SJSA1 (cell line): ENCODE measurements around the gene KRT38. TPM values are rescaled to one million over a fixed set of nuclear protein-coding genes. Genes with fewer than 3 reads are reported as not detected.
"Not testable (repeated sequence)": the region's sequence is repeated elsewhere in the genome, so short reads cannot be mapped to it uniquely, and the experiment has no call there.

ENCODE experiments used
- DNase-seq, 2 experiments: peaks; one replicate each; pipeline ENCODE4 v3.0.0-alpha.2; 2015 to 2020; ENCODE audit warnings: low spot score in 2 of 2, low read depth in 1 of 2
- H3K27ac ChIP-seq: fragments of 250-450 bp; sonication (Bioruptor Pico); 2 replicates; pipeline ENCODE4 v1.5.1; 2020; ENCODE audit warnings: mild to moderate bottlenecking, moderate library complexity
- H3K27me3 ChIP-seq: fragments of 250-450 bp; sonication (Bioruptor Pico); replicated peaks from 2 replicates; pipeline ENCODE4 v1.5.1; 2020; ENCODE audit warnings: mild to moderate bottlenecking, moderate library complexity
- H3K36me3 ChIP-seq: fragments of 250-450 bp; sonication (Bioruptor Pico); 2 replicates; pipeline ENCODE4 v1.5.1; 2020; ENCODE audit warnings: mild to moderate bottlenecking
- H3K4me1 ChIP-seq: fragments of 250-450 bp; sonication (Bioruptor Pico); replicated peaks from 2 replicates; pipeline ENCODE4 v1.6.1; 2021; ENCODE audit warnings: mild to moderate bottlenecking
- H3K4me3 ChIP-seq: fragments of 250-450 bp; sonication (Bioruptor Pico); 2 replicates; pipeline ENCODE4 v1.5.1; 2020; ENCODE audit warnings: mild to moderate bottlenecking
- H3K9me3 ChIP-seq: fragments of 250-450 bp; sonication (Bioruptor Pico); replicated peaks from 2 replicates; pipeline ENCODE4 v1.5.1; 2020; ENCODE audit warnings: mild to moderate bottlenecking
- total RNA-seq: library from RNA; depleted of rRNA; stranded (reverse); fragments of >200 nt; shearing (Covaris generic); gene quantifications from 2 replicates; pipeline ENCODE4 v1.2.3, GENCODE V29; 2014

The KRT38 gene
- total RNA-seq, 1 experiment from 2014 or later = not detected

DNA sequence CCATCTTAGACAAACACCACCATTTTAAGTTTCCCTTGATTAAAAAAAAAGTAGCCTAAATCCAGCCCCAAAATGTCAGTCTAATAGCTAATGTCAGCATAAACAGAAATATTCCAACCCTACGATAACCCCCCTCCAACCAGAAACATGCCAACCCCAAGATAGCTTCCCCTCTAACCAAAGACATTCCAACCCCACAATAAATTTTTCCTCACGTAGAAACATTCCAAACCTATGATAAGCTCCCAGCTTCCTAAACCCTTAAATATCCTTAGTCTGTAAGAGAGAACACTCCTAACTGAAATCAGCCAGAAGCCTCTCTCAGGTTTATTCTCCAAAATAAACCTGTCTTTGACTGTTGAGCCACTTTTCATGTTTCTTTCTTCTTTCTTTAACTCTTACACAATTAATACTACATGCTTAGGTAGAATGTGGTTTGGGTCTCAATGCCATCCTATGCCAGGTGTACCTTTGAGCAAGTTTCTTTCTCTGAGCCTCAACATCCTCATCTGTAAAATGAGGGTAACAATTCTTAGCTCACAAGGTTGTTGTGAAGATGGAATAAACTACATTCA lies 10.5 kb upstream of the KRT38 start:
- H3K27ac ChIP-seq = peak overlapping the region; percentile 62
- no peaks in the 10 kb centered on the region for H3K27me3 ChIP-seq
- H3K4me3 ChIP-seq = no peak overlapping the region
- peaks cover 3% of the 10 kb centered on the region; the same call in 1 of the 2 replicates for H3K9me3 ChIP-seq
- H3K36me3 ChIP-seq = no peaks in the 10 kb centered on the region
- H3K4me1 ChIP-seq = peaks cover 39% of the 10 kb centered on the region
- peak in 1 of 2 experiments; percentile 55 for DNase-seq

GRCh38 chr17:41449008-41449407 lies 8.2 kb upstream of the KRT38 start:
- Histone ChIP-seq H3K27ac (no peak overlapping the region), H3K36me3 (no peaks in the 10 kb centered on the region), H3K9me3 (peaks cover 3% of the 10 kb centered on the region; the same call in 1 of the 2 replicates), H3K4me3 (no peak overlapping the region), H3K27me3 (no peaks in the 10 kb centered on the region), H3K4me1 (peaks cover 29% of the 10 kb centered on the region)
- no peak for DNase-seq

- H3K9me3 ChIP-seq = peaks cover 3% of the 10 kb centered on the region; the same call in 1 of the 2 replicates
- no peak overlapping the region for H3K27ac ChIP-seq
- peaks cover 29% of the 10 kb centered on the region for H3K4me1 ChIP-seq
- H3K4me3 ChIP-seq = no peak overlapping the region
- H3K27me3 ChIP-seq = no peaks in the 10 kb centered on the region
- H3K36me3 ChIP-seq = no peaks in the 10 kb centered on the region
- no peak for DNase-seq
Observed at GRCh38 chr17:41448506-41448905, 7.7 kb upstream of the KRT38 start.

DNA sequence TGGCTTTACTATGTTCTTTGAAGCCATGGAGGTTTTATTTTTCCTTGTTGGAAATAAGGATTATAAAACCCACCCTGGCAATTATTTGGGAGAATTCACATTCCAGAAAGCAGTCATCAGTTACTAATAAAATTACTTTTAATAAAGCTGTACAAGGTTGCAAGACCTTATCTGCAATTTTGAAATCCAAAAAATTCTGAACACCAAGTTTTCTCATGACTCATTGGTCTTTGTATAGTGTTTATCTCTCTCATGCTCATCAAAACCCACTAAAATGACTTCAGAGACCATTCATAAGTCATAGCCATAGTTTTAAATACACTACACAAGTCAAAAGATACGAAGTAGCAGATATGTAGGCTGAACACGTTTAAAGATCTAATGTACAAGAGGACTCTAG lies 6.0 kb upstream of the KRT38 start:
- H3K9me3 ChIP-seq = peaks cover 3% of the 10 kb centered on the region; the same call in 1 of the 2 replicates
- H3K36me3 ChIP-seq = no peaks in the 10 kb centered on the region
- no peak overlapping the region for H3K4me3 ChIP-seq
- no peaks in the 10 kb centered on the region for H3K27me3 ChIP-seq
- peaks cover 27% of the 10 kb centered on the region for H3K4me1 ChIP-seq
- H3K27ac ChIP-seq = no peak overlapping the region
- DNase-seq = no peak

DNA sequence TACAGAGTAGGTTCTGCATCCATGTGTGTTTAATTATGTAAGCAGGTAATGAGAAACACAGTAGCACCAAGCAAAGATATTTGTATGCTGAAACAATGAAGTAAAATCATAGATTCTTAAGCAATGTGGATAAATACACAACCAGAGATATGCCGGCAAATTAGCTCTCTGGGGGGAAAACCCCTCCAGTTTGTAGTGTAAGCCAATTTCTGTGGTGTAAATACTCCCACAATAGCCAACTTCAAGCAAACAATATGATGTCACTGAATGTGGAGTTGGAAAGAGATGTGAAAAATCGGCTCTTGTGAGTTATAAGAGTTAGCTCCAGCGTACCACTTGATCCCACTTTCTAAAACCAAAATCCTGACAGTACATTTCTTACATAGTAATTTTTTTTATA lies 3.9 kb upstream of the KRT38 start:
- Histone ChIP-seq H3K9me3 (no peaks in the 10 kb centered on the region), H3K27me3 (no peaks in the 10 kb centered on the region), H3K36me3 (no peaks in the 10 kb centered on the region), H3K27ac (no peak overlapping the region), H3K4me3 (no peak overlapping the region), H3K4me1 (peaks cover 14% of the 10 kb centered on the region)
- no peak for DNase-seq

DNA sequence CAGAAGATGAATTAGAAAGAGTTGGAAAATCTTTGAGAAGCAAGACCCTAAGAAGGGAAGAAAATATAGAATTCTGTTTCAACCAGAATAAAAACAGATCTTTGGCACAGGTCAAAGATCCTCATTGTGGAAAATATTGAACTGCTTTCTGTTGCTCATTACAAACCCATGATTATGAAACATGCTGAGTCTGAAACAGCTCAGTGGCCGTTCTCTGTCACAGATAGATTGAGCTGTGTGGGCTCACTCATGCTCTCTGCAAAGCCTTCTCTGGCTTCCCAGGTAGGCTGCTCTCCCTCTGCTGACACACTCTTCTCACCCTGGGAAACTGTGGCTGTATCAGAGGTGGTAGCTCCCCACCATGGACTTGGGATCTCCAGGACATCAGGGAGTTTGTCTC lies 3.4 kb upstream of the KRT38 start:
- no peak overlapping the region for H3K27ac ChIP-seq
- no peaks in the 10 kb centered on the region for H3K36me3 ChIP-seq
- H3K4me1 ChIP-seq = peaks cover 14% of the 10 kb centered on the region
- no peak for DNase-seq
- no peaks in the 10 kb centered on the region for H3K9me3 ChIP-seq
- no peaks in the 10 kb centered on the region for H3K27me3 ChIP-seq
- H3K4me3 ChIP-seq = no peak overlapping the region

GRCh38 chr17:41442739-41443138 lies 2.0 kb upstream of the KRT38 start:
- Histone ChIP-seq H3K4me3 (no peak overlapping the region), H3K27ac (no peak overlapping the region), H3K9me3 (no peaks in the 10 kb centered on the region), H3K4me1 (peaks cover 14% of the 10 kb centered on the region), H3K36me3 (no peaks in the 10 kb centered on the region), H3K27me3 (no peaks in the 10 kb centered on the region)
- DNase-seq = no peak

- DNase-seq = no peak
Observed at GRCh38 chr17:41439375-41439774, 1.4 kb downstream of the KRT38 start.

DNA sequence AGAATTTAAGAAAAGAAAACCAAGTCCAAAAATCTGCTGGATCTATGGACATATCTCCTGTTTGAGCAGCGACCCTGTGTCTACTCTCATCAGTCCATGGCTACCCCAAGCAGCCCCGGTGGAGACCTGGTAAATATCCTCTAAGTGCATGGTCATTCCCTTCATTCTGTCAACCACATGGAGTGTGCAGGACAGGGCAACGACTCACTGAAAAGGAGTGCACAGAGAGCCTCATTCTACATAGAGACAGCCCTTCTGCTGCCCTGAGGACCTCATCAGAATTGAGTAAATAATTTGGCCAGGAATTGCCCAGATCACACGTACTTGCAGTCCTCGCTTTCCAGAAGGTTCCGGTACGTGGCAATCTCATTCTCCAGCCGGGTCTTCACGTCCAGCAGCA lies 3.0 kb downstream of the KRT38 start:
- no peak for DNase-seq
- Histone ChIP-seq H3K4me3 (no peak overlapping the region), H3K4me1 (peaks cover 2% of the 10 kb centered on the region; the same call in 1 of the 2 replicates), H3K9me3 (no peaks in the 10 kb centered on the region), H3K27ac (no peak overlapping the region), H3K27me3 (no peaks in the 10 kb centered on the region), H3K36me3 (no peaks in the 10 kb centered on the region)

More at GRCh38 chr17:41439375-41439774, 1.4 kb downstream of the KRT38 start:
- no peak overlapping the region for H3K27ac ChIP-seq
- H3K36me3 ChIP-seq = no peaks in the 10 kb centered on the region
- no peaks in the 10 kb centered on the region for H3K9me3 ChIP-seq
- H3K4me1 ChIP-seq = peaks cover 4% of the 10 kb centered on the region; the same call in 1 of the 2 replicates
- H3K27me3 ChIP-seq = no peaks in the 10 kb centered on the region
- no peak overlapping the region for H3K4me3 ChIP-seq

GRCh38 chr17:41437254-41437653 lies 3.5 kb downstream of the KRT38 start:
- Histone ChIP-seq H3K4me3 (no peak overlapping the region), H3K27me3 (no peaks in the 10 kb centered on the region), H3K36me3 (no peaks in the 10 kb centered on the region), H3K4me1 (no peaks in the 10 kb centered on the region; the same call in 1 of the 2 replicates), H3K27ac (no peak overlapping the region), H3K9me3 (no peaks in the 10 kb centered on the region)
- DNase-seq = no peak

DNA sequence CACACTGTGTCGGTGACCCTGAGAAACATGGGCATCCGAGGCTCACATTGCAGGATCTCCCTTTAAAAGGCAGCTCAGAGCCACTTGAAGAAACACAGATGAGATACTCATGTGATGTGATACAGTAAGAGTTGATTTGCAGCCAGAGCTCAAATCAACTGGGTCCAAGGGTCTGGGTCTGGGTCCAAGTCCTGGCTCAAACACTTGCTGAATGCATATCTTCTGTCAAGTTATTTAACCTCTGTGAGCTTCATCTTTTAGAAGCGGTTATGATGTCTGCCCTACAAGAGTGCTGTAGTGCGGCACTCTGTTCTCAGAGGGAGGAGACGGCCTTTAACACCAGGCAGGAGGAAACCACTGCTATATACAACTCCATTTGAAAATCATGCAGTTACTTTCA lies 6.4 kb downstream of the KRT38 start:
- no peak overlapping the region for H3K4me3 ChIP-seq
- no peak overlapping the region for H3K27ac ChIP-seq
- no peaks in the 10 kb centered on the region for H3K27me3 ChIP-seq
- no peaks in the 10 kb centered on the region for H3K36me3 ChIP-seq
- no peaks in the 10 kb centered on the region for H3K9me3 ChIP-seq
- no peak for DNase-seq
- no peaks in the 10 kb centered on the region; the same call in 1 of the 2 replicates for H3K4me1 ChIP-seq

- Histone ChIP-seq H3K27me3 (no peaks in the 10 kb centered on the region), H3K9me3 (no peaks in the 10 kb centered on the region), H3K27ac (no peak overlapping the region), H3K4me1 (no peaks in the 10 kb centered on the region; the same call in 1 of the 2 replicates), H3K36me3 (no peaks in the 10 kb centered on the region), H3K4me3 (no peak overlapping the region)
- DNase-seq = no peak
Observed at GRCh38 chr17:41434005-41434404, 6.8 kb downstream of the KRT38 start.

DNA sequence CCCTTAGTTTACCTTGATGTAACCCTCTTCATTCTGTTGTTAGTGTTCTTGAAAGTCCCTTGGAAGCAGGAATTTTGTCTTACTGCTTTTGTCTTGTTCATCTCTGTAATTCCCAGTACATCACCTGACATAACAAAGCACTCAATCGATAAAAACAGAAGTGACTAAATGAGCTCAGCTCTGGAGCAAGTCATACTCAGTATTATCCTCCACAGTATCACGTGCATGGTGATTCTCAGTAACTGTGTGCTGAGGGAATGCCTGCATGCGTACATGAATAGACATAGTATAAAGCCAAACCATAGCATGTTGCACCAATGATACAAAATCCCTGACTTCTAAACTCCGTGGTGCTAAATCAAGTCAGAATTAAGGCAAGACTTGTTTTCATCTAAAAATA lies 7.2 kb downstream of the KRT38 start:
- H3K27ac ChIP-seq = no peak overlapping the region
- H3K4me3 ChIP-seq = no peak overlapping the region
- H3K36me3 ChIP-seq = no peaks in the 10 kb centered on the region
- no peaks in the 10 kb centered on the region for H3K9me3 ChIP-seq
- H3K27me3 ChIP-seq = no peaks in the 10 kb centered on the region
- no peaks in the 10 kb centered on the region; the same call in 1 of the 2 replicates for H3K4me1 ChIP-seq
- DNase-seq = no peak

DNA sequence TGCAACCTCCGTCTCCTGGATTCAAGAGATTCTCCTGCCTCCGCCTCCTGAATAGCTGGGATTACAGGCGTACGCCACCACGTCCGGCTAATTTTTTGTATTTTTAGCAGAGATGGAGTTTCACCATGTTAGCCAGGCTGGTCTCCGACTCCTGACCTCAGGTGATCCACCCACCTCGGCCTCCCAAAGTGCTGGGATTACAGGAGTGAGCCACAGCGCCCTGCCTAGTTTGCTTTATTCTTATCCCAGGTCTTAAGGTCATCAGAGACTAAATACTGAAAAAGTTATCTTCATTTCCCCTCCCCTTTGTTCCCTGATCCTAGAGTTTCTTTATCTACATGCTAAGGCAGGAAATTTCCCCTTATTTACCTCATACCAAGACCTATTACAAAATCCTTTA lies 10.4 kb downstream of the KRT38 start:
- not testable (repeated sequence) for H3K27me3 ChIP-seq, H3K36me3 ChIP-seq, DNase-seq, H3K27ac ChIP-seq, H3K4me3 ChIP-seq, H3K4me1 ChIP-seq, H3K9me3 ChIP-seq

GRCh38 chr17:41429667-41430066 lies 11.1 kb downstream of the KRT38 start:
- DNase-seq = no peak
- H3K27ac ChIP-seq = no peak overlapping the region
- no peaks in the 10 kb centered on the region for H3K9me3 ChIP-seq
- H3K4me1 ChIP-seq = no peaks in the 10 kb centered on the region
- H3K27me3 ChIP-seq = no peaks in the 10 kb centered on the region
- no peaks in the 10 kb centered on the region for H3K36me3 ChIP-seq
- H3K4me3 ChIP-seq = no peak overlapping the region
